A549 treated with RU486 at 1 μM for 4 hours (cell line): ENCODE results near the gene SLBP. TPM values are rescaled to one million over a fixed set of nuclear protein-coding genes. Genes with fewer than 3 reads are reported as not detected.

ENCODE experiments used
- total RNA-seq: library from RNA; stranded (reverse); fragments of 200-300 nt; extraction: Qiagen RNA extraction; gene quantifications from 5 replicates; pipeline ENCODE4 v1.2.3, GENCODE V29; 2022; ENCODE audit warnings: low read depth

Gene SLBP
- 70.6 to 98.8 TPM (median 79.9 TPM) in 5 replicates for total RNA-seq

GRCh38 chr4:1712216-1713002, at the start of gene SLBP:
SLBP (minus strand) TSS chr4:1712319; CDS start chr4:1712188, 131 bp downstream.

GRCh38 chr4:1721003-1721665, 9.0 kb upstream of the SLBP start, which contains the start of the genes TACC3 and TMEM129:
TACC3 (plus strand) TSS chr4:1721521; CDS start chr4:1723422, 1,901 bp downstream.
TMEM129 (minus strand) TSS chr4:1721323; CDS start chr4:1720837, 486 bp downstream.

GRCh38 chr4:1683736-1684505, 28.2 kb downstream of the SLBP start, which contains the start of gene FAM53A:
FAM53A (minus strand) TSS chr4:1684313; CDS start chr4:1668741, 15,572 bp downstream.

Other genes starting within 250 kb of the SLBP start
- 0.40 to 0.89 TPM (median 0.69 TPM) in 5 replicates for gene FAM53A, start 28.0 kb downstream of the SLBP start, total RNA-seq
- 14.6 to 26.8 TPM (median 21.1 TPM) in 5 replicates for gene TMEM129, start 9.0 kb upstream of the SLBP start, total RNA-seq
- gene TACC3, start 9.2 kb upstream of the SLBP start, total RNA-seq: 80.4 to 92.6 TPM (median 83.1 TPM) in 5 replicates
- 1.4 to 2.5 TPM (median 1.9 TPM) in 5 replicates for gene FGFR3, start 81.0 kb upstream of the SLBP start, total RNA-seq
- 25.0 to 31.4 TPM (median 29.4 TPM) in 5 replicates for gene LETM1, start 143.8 kb upstream of the SLBP start, total RNA-seq
- gene NSD2, start 159.1 kb upstream of the SLBP start, total RNA-seq: 38.2 to 46.8 TPM (median 42.6 TPM) in 5 replicates